Panc1 (cell line): Measurements from ENCODE around the gene SPEG. TPM values are rescaled to one million over a fixed set of nuclear protein-coding genes. Genes with fewer than 3 reads are reported as not detected.

Source experiments
- ATAC-seq: fragments of 200-7000 bp; cut with Tn5 transposase; 2 replicates; pipeline ENCODE4 v1.9.1; 2020; ENCODE audit warnings: mild to moderate bottlenecking, moderate library complexity
- BruUV-seq: library from RNA; stranded (reverse); fragments of 400-500 nt; replicated peaks from 2 replicates; lab custom pipeline; 2021; lab: Mats Ljungman, UMichigan
- CTCF ChIA-PET: fragments of 300-600 bp; sonication (Branson Sonifier 250); formaldehyde crosslinking; loops from one replicate; lab custom pipeline; 2022; ENCODE audit warnings: antibody characterized with exemption; lab: Charles Lee
- POLR2A ChIA-PET: fragments of 300-600 bp; sonication (Branson Sonifier 250); formaldehyde crosslinking; loops from one replicate; lab custom pipeline; 2022; ENCODE audit warnings: antibody characterized with exemption; lab: Charles Lee
- DNase-seq: peaks from one replicate; pipeline ENCODE4 v3.0.0-alpha.2; 2010; ENCODE audit warnings: low read depth, low spot score
- H3K27ac ChIP-seq: 2 replicates; pipeline ENCODE4 v1.5.1; 2011; ENCODE audit warnings: mild to moderate bottlenecking, low read length, inconsistent platforms
- H3K27me3 ChIP-seq: fragments of 200-500 bp; sonication (Bioruptor generic); 2 replicates; pipeline ENCODE4 v1.6.0; 2014; ENCODE audit warnings: low read length, inconsistent platforms; ENCODE audit not compliant: control insufficient read depth, insufficient read depth
- H3K36me3 ChIP-seq: fragments of 200-500 bp; sonication (Bioruptor generic); 2 replicates; pipeline ENCODE4 v1.5.1; 2014; ENCODE audit warnings: inconsistent platforms, mild to moderate bottlenecking, low read length, moderate library complexity; ENCODE audit not compliant: control insufficient read depth, insufficient read depth
- H3K4me1 ChIP-seq: 2 replicates; pipeline ENCODE4 v1.5.1; 2011; ENCODE audit warnings: inconsistent platforms, mild to moderate bottlenecking, low read length, moderate library complexity; ENCODE audit not compliant: control insufficient read depth, insufficient read depth
- H3K4me3 ChIP-seq, 2 experiments: 2 replicates each; pipeline ENCODE4 v1.5.1; 2011 to 2012; ENCODE audit warnings: low read depth in 2 of 2, low read length in 2 of 2, mild to moderate bottlenecking in 2 of 2, inconsistent platforms in 1 of 2, moderate library complexity in 1 of 2
- H3K9me3 ChIP-seq: fragments of 200-500 bp; sonication (Bioruptor generic); 2 replicates; pipeline ENCODE4 v1.5.1; 2014; ENCODE audit warnings: low read depth, mild to moderate bottlenecking, inconsistent platforms, low read length, moderate library complexity; ENCODE audit not compliant: control insufficient read depth, insufficient read depth
- CTCF ChIP-seq: fragments of 450-650 bp; IDR thresholded peaks from 2 replicates; pipeline ENCODE4 v1.5.1; 2017; ENCODE audit warnings: mild to moderate bottlenecking
- POLR2AphosphoS5 ChIP-seq: IDR thresholded peaks from 2 replicates; pipeline ENCODE4 v1.6.1; 2012; ENCODE audit warnings: mild to moderate bottlenecking, low read depth, low read length, moderate library complexity
- REST ChIP-seq, 2 experiments: IDR thresholded peaks; 2 replicates each; pipeline ENCODE4 v1.6.1; 2011 to 2012; ENCODE audit warnings: low read depth in 2 of 2, control low read depth in 1 of 2, low read length in 1 of 2, mild to moderate bottlenecking in 1 of 2, moderate library complexity in 1 of 2; ENCODE audit not compliant: insufficient read depth in 1 of 2
- SIN3A ChIP-seq: IDR thresholded peaks from 2 replicates; pipeline ENCODE4 v1.6.1; 2012; ENCODE audit warnings: low read depth, mild to moderate bottlenecking, low read length, moderate library complexity, borderline replicate concordance; ENCODE audit not compliant: insufficient read depth
- TCF7L2 ChIP-seq: IDR thresholded peaks from 2 replicates; pipeline ENCODE4 v1.6.1; 2011; ENCODE audit warnings: mild to moderate bottlenecking, low read depth, low read length, inconsistent platforms
- in situ Hi-C: cut with HindIII; loops from 2 replicates; pipeline ENCODE4 v1.10.0; 2016; ENCODE audit warnings: low sequenced_read_pairs, low pct_unique_long_range_greater_than_20kb
- intact Hi-C: fragments of 100-400 bp; cut with micrococcal nuclease; formaldehyde crosslinking; loops from one replicate; pipeline ENCODE4 v1.10.0; 2022; ENCODE audit not compliant: unreplicated experiment
- total RNA-seq: library from RNA; stranded (reverse); gene quantifications from one replicate; pipeline ENCODE4 v1.2.1, GENCODE V29; 2021; ENCODE audit not compliant: unreplicated experiment

The SPEG gene
- total RNA-seq, 1 experiment from 2014 or later, result 3.4 TPM

GRCh38 chr2:219434468-219434717 lies 250 bp upstream of the SPEG start:
- ATAC-seq, result no peak
- POLR2A ChIA-PET, result no interaction called here
- CTCF ChIA-PET, result no interaction called here
- BruUV-seq, result no TSS peak
- H3K4me3 ChIP-seq, result no peak overlapping the region
- in situ Hi-C loops (no loop called here), intact Hi-C loops (no loop called here)
- no peaks in the 10 kb centered on the region for H3K36me3 ChIP-seq
- no peaks in the 10 kb centered on the region for H3K27me3 ChIP-seq
- H3K4me1 ChIP-seq, result no peaks in the 10 kb centered on the region
- TF ChIP-seq REST (IDR thresholded peaks at IDR 0.05; ENCODE audit: insufficient read depth in 1 of 2, low read depth in 2 of 2, low read length in 1 of 2) (no peak), TCF7L2 (no peak), CTCF (no peak), SIN3A (no peak), POLR2AphosphoS5 (no peak)
- no peak for DNase-seq
- no peaks in the 10 kb centered on the region for H3K9me3 ChIP-seq
- H3K27ac ChIP-seq, result no peak overlapping the region

- no peaks in the 10 kb centered on the region for H3K4me1 ChIP-seq
- H3K36me3 ChIP-seq, result no peaks in the 10 kb centered on the region
- peaks cover under 1% of the 10 kb centered on the region; the same call in 1 of the 2 replicates for H3K27me3 ChIP-seq
- H3K27ac ChIP-seq, result no peak overlapping the region
- DNase-seq, result no peak
- in situ Hi-C loops (no loop called here), intact Hi-C loops (no loop called here)
- BruUV-seq, result no TSS peak
- TF ChIP-seq CTCF, result no peak
- no peak for TF ChIP-seq SIN3A
- TF ChIP-seq REST (IDR thresholded peaks at IDR 0.05; ENCODE audit: insufficient read depth in 1 of 2, low read depth in 2 of 2, low read length in 1 of 2), result no peak
- no peak for TF ChIP-seq TCF7L2
- no peak for TF ChIP-seq POLR2AphosphoS5
- ChIA-PET CTCF (interaction anchor here (0.9 kb wide), 1 partner anchor 60 kb away, joined by 3 read pairs; no protein-coding TSS in a partner anchor), POLR2A (no interaction called here)
- H3K9me3 ChIP-seq, result no peaks in the 10 kb centered on the region
- no peak overlapping the region for H3K4me3 ChIP-seq
- no peak for ATAC-seq
These were observed 1.1 kb downstream of the SPEG start for GRCh38 chr2:219435701-219436100.
